Nephron (organoid): ENCODE measurements around the gene KMT2D.

Source experiments
- H3K27ac Mint-ChIP-seq, 3 experiments: 2 replicates each; pipeline ENCODE4 v1.8.0; 2020; ENCODE audit warnings: mixed read lengths in 3 of 3, mild to moderate bottlenecking in 2 of 3, moderate library complexity in 1 of 3
- H3K27me3 Mint-ChIP-seq: 2 replicates; pipeline ENCODE4 v1.8.0; 2021; ENCODE audit warnings: low read depth, mild to moderate bottlenecking, moderate library complexity, mixed read lengths
- H3K36me3 Mint-ChIP-seq: 2 replicates; pipeline ENCODE4 v1.8.0; 2020; ENCODE audit warnings: low read depth, mixed read lengths
- H3K4me1 Mint-ChIP-seq: 2 replicates; pipeline ENCODE4 v1.8.0; 2020; ENCODE audit warnings: mixed read lengths
- H3K4me3 Mint-ChIP-seq, 3 experiments: 2 replicates each; pipeline ENCODE4 v1.8.0; 2020; ENCODE audit warnings: mild to moderate bottlenecking in 3 of 3, mixed read lengths in 3 of 3, moderate library complexity in 2 of 3
- H3K9me3 Mint-ChIP-seq: 2 replicates; pipeline ENCODE4 v1.8.0; 2020; ENCODE audit warnings: mixed read lengths
- TF ChIP-seq, protein P1 (sequence below), 3 experiments: fragments of 200-600 bp; sonication (generic); IDR thresholded peaks; one replicate each; pipeline ENCODE4 v1.5.0; 2021; ENCODE audit warnings: antibody characterized with exemption in 3 of 3; ENCODE audit not compliant: unreplicated experiment in 3 of 3

The KMT2D gene

DNA sequence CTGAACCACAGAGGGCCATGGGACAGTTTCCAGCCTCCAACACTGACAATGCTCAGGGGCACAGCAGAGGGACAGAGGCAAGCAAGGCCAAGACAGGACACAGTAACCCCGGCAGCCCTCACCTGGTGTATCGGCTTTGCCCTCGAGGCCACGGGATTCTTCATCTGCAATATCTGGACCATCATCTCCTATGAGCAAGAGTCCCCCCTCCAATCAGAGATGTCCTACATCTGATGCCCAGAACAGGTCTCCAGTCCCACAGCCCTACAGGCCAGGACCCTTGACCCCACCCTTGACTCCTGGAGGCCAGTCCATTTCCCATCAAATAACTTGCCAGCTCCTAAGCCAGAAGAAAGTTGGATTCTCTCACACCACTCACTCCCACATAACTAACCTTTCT is 17.4 kb downstream of the KMT2D start:
- Mint-ChIP-seq H3K9me3 (no peaks in the 10 kb centered on the region), H3K36me3 (peaks cover 73% of the 10 kb centered on the region), H3K4me3 (no peak overlapping the region), H3K27me3 (no peaks in the 10 kb centered on the region), H3K4me1 (no peaks in the 10 kb centered on the region), H3K27ac (no peak overlapping the region)
- TF ChIP-seq, protein P1, sequence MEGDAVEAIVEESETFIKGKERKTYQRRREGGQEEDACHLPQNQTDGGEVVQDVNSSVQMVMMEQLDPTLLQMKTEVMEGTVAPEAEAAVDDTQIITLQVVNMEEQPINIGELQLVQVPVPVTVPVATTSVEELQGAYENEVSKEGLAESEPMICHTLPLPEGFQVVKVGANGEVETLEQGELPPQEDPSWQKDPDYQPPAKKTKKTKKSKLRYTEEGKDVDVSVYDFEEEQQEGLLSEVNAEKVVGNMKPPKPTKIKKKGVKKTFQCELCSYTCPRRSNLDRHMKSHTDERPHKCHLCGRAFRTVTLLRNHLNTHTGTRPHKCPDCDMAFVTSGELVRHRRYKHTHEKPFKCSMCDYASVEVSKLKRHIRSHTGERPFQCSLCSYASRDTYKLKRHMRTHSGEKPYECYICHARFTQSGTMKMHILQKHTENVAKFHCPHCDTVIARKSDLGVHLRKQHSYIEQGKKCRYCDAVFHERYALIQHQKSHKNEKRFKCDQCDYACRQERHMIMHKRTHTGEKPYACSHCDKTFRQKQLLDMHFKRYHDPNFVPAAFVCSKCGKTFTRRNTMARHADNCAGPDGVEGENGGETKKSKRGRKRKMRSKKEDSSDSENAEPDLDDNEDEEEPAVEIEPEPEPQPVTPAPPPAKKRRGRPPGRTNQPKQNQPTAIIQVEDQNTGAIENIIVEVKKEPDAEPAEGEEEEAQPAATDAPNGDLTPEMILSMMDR (IDR thresholded peaks at IDR 0.05; ENCODE audit: unreplicated experiment in 3 of 3) = no peak

DNA sequence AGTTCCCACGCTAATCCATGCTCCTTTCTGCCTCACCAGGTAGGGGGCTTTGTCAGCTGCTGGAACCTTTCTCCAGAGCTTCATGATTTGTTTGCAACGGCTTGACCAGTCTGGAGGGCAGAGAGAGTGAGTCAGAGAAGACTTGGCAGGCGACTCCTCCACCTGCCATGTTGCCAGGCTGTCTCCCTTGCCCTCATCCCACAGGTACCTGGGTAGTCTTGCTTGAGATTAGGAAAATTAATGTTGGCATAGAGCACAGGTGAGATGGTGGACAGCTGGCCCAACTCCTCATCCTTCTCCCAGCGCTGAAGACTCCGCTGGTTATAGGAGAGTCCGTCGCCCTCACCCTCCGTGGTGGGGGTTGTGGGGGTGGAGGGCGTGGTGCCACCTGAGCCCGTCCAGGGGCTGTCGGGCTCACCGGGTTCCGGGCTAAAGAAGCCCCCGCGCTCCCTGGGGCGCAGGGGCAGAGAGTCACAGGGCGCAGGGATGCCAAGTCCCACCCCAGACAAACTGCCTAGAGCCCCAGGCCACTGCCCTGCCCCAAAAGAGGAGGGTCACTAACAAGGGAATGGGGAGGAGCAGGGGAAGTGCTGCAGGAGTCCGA is 18.6 kb downstream of the KMT2D start:
- TF ChIP-seq, protein P1 (IDR thresholded peaks at IDR 0.05; ENCODE audit: unreplicated experiment in 3 of 3) = no peak
- Mint-ChIP-seq H3K36me3 (peaks cover 66% of the 10 kb centered on the region), H3K27ac (no peak overlapping the region), H3K4me3 (no peak overlapping the region), H3K27me3 (no peaks in the 10 kb centered on the region), H3K9me3 (no peaks in the 10 kb centered on the region), H3K4me1 (no peaks in the 10 kb centered on the region)

DNA sequence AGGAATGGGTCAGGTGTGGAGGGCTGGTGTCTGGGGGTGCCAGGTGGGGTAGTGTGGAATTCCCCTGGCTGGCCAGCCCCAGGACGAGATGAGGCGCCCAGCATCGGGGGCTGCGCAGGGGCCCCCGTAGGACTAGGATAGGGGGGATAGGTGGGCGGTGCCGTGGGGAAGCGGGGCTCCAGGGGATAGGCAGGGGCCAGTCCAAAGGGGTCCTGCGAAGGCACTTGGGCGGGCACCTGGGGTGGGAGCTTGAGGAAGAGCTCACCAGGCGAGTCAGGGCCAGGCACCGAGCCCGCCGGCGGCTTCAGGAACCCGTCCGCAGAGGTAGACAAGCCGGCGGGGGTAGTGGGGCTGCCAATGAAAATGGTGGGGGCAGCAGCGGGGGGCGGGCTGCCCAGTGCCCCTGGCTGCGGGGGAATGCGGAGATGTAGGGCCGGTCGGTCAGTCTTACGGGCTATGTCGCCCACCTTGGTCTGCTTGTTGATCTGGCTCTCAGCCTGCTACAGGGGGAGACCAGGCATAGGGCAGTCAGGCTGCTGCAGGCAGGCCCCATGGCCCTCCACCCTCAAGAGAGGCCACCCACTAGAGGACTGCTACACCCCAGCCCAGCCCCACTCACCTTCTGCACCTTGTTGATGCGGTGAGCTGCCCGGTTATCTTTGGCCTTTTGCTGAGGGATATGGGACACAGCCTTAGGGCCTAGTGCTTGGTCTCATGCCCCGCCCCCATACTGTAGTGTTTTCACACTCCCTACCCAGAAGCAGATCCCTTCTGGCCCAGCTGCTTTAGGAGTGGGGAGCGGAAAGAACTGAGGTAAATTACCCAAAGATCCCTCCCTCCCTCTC is 19.3 kb downstream of the KMT2D start:
- Mint-ChIP-seq H3K27ac (no peak overlapping the region), H3K9me3 (no peaks in the 10 kb centered on the region), H3K36me3 (peaks cover 64% of the 10 kb centered on the region), H3K4me1 (no peaks in the 10 kb centered on the region), H3K4me3 (no peak overlapping the region), H3K27me3 (no peaks in the 10 kb centered on the region)
- TF ChIP-seq, protein P1 (IDR thresholded peaks at IDR 0.05; ENCODE audit: unreplicated experiment in 3 of 3) = no peak

DNA sequence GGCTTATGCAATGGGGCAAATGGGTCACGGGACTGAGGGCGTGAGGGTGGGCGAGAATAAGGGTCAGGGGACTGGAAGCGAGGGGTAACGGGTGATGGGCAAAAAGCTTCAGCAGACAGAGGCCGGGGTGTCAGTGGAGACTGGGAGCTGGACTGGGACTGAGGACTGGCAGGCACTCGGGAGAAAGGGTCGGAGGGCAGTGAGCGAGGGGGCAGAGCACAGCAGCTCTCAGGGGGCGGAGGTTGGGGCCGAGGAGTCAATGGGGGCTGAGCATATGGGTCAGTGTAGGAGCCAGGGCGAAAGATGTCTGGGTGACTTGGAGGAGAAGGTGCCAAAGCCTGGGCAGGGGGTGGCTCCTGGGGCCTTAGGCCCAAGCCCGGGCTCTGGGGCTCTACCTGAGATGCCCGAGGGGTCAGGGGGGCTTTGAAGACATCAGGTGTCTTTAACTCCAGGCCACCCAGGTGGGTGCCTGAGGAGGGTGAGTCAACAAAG is 20.2 kb downstream of the KMT2D start:
- Mint-ChIP-seq H3K36me3 (peaks cover 62% of the 10 kb centered on the region), H3K9me3 (no peaks in the 10 kb centered on the region), H3K4me1 (no peaks in the 10 kb centered on the region), H3K4me3 (no peak overlapping the region), H3K27me3 (no peaks in the 10 kb centered on the region), H3K27ac (no peak overlapping the region)
- TF ChIP-seq, protein P1 (IDR thresholded peaks at IDR 0.05; ENCODE audit: unreplicated experiment in 3 of 3) = no peak

DNA sequence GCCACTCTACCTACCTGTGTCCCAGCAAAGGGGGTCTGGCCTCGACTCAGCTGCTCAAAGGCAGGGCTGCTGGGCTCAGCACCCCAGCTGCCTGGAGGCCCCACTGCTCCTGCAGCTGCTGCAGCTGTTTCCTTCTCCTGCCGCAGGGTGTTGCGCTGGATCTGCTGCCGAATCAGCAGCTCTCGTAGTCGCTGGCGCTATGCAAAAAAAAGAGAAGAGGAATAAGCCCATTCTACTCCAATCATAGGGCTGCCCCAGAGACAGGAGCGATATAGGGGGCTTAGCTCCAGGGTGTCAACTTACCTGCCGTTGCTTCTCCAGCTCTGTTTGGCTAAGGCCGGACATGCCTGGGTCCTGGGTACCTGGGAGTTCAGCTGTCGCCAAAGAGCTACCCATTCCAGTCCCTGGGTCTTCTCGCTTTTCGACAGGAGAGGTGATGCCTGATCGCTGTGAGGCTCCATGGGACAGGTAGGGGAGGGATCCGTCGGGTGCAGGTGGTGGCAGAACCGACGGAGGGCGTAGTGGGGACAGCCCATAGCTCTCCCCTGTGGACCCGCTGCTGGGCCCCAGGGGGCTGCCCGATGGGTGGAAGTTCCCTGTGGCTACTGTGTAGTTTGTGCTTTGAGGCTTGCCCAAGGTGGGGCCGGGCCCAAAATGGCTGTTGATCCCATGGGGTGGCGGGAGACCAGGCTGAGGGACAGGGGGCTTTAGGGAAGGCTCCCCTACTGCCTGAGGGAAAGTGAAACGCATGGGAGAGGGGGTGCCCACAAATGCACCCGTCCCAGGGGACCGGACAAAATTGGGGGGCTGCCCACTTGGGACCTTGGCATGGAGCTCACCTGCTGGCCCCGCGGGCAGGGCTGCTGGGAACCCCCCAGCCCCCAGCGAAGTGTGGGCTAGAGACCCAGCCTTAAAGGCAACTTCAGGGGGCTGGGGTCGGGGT is 20.9 kb downstream of the KMT2D start:
- Mint-ChIP-seq H3K36me3 (peaks cover 63% of the 10 kb centered on the region), H3K4me1 (no peaks in the 10 kb centered on the region), H3K27me3 (no peaks in the 10 kb centered on the region), H3K27ac (no peak overlapping the region), H3K4me3 (no peak overlapping the region), H3K9me3 (no peaks in the 10 kb centered on the region)
- TF ChIP-seq, protein P1 (IDR thresholded peaks at IDR 0.05; ENCODE audit: unreplicated experiment in 3 of 3) = no peak
